ENCODE results near the gene SYNE1.

The SYNE1 gene

DNA sequence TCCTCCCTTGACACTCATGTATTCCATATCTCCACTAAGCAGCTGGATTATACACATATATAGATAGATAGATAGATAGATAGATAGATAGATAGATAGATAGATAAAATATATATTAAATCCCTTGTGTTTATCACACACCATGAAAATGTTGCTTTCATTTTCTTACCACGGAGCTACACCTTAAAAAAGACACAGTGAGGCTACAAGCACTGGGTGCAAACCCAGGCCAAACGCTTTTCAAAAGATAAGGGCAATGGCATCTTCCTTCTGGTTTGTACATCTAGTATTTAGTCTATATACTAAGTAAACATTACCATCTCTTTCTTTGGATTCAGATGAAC is 452.6 kb downstream of the SYNE1 start:
- DNase-seq (ENCODE audit: low spot score) = no peak

DNA sequence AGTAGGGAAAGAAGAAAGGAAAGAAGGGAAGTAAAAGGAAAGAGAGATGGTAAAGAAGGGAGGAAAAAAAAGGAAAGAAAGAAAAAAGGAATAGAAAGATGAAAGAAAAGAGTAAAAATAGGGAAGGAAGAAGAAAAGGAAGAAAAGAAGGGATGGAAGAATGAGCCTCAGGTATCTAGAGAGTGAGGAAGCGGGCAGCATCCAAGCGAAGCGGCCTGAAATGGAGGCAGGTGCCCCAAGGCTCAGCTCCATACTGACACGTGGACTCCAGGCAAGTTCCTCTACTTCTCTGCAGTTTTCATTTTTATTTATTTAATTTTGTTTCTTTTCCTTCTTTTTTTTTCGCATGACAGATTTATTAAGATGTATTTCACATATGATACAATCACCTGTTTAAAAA is 456.6 kb downstream of the SYNE1 start:
- no peak for DNase-seq (ENCODE audit: low spot score)

DNA sequence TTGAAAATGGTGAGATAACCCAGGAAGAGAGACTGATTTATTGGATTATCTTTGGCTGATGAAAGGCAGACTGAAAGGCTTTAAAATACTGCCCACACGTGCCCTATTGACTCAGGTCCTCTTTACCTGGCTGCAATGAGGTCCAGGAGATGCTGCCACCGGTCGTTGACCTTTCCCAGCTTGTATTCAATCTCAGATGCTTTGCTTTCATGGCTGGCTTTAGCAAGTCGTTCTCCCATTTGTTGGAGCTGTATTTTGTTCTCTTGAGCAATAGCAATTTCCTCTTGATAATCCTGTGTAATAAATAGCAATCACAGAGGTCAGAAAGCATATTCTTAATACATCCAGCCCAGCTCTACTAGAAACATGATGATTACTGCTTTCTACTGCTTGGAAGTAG is 460.9 kb downstream of the SYNE1 start:
- DNase-seq (ENCODE audit: low spot score) = no peak

DNA sequence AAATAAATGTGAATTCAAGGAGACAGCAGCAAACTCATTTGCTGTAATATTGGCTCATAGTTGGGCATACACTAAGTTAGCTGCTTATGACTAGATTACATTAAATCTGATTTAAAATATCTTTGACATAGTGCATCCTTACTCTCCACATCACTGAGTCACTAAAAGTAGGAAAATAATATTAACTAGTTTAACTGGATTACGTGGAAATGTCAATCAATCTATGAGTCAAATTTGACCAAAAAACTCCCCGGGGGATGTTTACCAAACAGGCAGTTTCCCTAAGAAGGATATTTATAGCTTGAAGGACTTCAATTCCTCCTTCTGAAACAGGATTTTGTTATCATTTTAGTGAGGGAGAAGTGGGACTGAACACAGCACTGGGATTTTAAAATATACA is 463.2 kb downstream of the SYNE1 start:
- no peak for DNase-seq (ENCODE audit: low spot score)

DNA sequence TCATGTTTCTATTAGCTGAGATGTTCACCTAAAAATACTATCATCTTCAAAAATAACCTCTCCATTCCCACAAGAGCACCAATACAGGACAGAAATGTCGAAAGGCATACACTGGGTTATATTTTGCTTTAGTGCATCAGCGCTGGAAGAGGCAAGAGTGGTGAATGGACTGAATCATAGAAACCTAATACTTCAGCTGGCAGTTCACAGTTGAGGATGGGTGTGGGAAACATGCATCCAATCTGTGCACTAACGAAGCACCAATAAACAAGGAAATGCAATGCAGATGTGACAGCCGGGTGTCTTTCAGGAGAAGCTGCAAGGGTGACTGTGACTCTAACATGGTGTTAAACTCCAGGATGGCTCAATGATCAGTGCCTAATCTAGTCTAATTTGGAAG is 463.8 kb downstream of the SYNE1 start:
- DNase-seq (ENCODE audit: low spot score) = no peak

DNA sequence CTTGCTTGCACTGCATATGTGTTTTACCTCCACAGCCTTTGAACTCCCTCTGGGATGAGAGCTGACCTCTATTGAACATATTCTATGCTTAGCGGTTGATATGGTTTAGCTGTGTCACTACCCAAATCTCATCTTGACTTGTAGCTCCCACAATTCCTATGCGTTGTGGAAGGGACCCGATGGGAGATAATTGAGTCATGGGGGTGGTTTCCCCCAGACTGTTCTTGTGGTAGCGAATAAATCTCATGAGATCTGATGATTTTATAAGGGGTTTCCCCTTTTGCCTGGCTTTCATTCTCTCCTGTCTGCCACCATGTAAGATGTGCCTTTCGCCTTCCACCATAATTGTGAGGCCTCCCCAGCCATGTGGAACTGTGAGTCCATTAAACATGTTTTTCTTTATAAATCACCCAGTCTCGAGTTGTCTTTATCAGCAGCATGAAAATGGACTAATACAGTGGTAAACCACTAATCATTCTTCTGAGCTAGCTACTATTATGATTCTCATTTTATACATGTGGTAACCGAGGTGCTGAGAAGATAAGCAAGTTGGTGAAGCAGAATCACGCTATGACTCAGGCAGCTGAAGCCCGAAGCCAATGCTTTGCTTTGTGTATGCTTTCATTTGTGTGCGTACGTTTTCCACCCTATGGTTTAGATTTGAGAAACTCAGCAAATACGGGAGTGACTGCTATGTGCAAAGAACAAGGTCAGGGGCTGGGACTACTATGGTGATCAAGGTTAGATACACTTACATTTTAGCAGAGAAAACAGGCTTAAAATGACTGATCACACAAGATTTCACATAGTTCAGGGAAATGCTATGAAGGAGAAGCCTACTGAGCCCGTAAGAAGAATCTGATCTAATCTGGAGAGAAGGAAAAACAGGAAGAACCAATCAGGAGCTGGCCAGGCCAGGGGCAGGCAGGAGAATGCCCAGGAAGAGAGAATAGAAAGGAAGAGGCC is 466.2 kb downstream of the SYNE1 start:
- DNase-seq (ENCODE audit: low spot score) = no peak

DNA sequence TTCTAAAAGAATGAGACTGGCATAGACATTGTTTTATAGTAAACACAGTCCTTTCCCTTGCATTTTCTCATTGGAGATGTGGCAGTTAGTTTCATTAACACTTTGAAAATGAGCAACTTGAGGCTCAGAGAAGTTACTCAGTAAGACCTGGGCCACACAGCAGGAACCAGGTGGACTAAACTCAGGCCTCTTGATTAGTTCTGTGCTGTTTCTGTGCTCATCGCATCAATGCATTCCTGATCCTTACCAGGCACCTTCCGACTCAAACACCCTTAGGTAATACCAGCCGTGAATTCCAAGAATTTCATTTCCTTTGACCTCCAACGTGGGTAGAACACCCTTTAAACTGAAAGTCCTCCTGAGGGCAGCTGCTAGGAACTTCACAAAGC is 466.9 kb downstream of the SYNE1 start:
- no peak for DNase-seq (ENCODE audit: low spot score)

DNA sequence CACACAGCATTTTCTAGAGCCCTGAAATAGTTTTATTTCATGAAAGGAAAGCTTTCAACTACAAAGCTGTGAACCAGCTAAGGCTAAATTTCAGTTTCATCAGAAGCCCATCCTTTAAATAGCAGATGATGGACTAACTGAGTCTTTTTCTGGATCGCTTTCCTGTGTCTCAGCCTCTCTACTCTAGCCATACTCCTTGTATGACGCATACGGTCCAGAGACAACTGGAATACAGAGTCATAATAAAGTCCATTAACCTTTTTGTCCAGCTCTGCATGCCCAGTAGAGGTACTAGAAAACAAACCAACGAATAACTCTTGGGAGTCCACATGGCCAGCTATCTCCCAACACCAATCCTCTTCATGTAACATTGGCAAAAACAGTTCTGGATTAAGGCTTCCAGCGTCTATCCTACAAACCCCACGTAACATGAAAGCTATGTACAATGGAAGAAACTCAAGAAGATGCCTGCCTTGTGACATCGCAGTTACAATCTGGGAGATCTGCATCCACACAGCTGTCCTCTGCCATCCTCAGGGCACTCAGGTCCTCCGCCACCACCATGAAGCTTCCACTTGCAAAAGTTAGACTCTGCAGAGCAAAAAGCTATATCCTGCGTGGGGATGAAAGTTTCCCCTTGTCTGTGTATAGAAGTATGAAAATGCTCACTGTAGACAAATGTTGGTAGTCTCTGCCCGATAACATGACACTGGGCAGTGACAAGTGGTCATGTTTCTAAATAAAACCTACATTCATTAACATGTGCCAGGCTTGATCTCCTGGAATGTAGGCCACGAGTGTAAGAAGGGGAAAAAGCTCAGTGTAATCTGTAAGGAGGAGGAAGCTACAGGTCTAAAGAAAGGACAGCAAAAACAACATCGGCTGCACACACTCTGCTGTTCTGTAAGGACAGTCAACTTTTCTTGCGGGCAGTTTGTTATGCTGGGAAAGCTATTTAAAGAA is 469.2 kb downstream of the SYNE1 start:
- no peak for DNase-seq (ENCODE audit: low spot score)

DNA sequence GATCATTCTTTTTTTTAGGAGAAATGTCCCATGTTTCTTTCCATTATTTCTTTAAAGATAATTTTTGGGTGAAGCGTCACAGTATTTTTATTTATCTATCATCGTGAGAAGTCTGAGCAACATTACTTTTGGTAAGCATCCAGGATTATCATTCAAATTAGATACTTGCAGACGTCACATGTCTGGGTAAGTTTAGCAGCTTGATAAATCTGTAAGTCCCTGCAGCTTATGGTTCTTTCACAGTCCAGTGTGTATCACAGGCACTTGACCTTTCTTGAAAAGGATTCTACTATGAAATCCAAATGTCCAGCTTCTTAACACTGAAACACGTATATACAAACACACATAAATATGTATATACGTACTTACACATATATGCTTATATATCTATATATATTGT is 470.3 kb downstream of the SYNE1 start:
- DNase-seq (ENCODE audit: low spot score) = no peak

DNA sequence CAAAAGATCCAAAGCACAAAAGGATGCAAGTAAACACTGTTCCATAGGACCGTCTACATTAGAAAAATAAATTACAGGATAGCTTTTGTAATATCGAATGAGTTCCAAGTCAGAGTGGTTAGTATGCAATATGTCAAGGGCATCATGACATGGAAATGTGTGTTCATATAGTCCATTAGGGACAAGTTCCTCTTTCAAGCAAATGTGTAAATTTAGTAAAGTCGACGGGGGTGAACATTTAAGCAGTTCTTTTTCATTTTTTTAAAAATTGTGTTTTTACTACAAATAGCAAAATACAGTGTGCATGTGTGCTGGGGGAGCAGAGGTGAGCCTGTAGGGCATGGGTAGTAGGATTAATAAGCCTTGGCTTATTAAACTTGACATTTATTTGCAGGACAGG is 470.7 kb downstream of the SYNE1 start:
- no peak for DNase-seq (ENCODE audit: low spot score)

DNA sequence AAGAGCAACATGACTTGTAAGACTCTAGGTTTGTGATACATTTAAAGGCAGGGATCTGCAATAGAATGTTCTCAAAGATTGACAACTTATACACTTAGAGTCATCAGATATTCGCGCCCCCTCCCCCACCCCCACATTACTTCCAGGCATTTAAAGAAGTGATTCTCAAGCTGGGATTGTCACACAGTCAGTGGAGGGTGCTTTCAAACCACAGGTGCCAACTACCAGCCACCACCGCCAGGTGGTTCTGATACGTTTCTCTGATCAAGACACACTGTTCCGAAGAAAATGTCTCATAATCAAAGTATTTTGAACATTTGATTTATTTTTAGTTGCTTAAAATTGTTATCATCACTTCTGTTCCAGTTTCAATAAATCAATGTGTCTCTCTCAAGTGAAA is 472.2 kb downstream of the SYNE1 start:
- no peak for DNase-seq (ENCODE audit: low spot score)

DNA sequence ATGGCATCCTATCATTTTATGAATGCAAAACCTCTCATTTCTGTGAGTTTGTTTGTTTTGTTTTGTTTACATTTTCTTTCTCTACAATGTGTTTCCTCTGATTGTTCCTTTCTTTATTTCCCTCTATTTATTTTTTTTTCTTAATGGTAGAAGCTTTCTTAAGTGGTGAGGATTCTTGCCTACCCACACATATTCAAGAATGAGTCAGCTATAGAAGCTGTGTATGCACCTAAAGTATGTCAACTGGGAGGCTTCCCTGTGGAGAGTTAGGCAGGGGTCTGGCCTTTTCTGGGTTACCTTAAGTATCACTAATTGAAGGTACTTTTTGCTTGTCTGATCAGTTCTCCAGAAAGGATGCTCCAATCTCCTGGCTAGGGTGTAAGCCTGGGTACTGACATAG is 475.7 kb downstream of the SYNE1 start:
- no peak for DNase-seq (ENCODE audit: low spot score)

DNA sequence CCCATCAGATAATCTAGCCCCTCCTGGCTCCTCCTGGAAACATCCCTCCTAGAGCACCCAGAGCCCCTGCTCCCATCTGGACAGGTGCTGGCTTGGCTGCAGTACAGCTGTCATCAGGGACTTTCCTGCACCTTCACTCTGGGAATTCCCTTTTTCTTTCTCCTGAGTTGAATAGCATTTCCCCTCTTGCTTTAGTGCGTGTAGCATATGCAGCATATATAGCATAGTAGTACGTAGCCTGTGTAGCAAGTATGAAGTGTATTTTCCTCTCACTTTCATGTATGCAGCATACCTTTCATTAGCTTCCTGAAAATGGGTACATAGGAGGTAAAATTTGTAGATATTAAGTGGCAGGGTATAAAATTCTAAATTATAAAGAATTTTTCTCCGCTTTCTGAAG is 476.8 kb downstream of the SYNE1 start:
- no peak for DNase-seq (ENCODE audit: low spot score)

DNA sequence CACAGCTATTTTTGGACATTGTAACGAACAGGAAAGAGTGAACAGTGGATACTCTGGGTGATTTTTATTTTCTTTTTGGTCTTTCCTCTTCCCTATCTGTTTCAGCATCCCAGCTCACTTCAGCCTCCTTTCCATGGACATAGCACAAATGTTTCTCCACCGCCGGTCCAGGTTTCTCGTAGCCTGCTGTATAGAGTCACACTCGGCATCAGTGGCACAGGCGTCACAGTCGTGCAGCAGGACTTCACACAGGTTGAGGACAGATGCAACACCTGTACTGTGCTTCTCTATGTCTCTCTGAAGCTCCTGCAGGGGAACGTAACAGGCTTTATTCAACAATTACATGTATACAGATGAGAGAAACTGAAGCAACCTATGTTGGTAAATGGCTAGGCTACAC is 481.4 kb downstream of the SYNE1 start:
- no peak for DNase-seq (ENCODE audit: low spot score)

DNA sequence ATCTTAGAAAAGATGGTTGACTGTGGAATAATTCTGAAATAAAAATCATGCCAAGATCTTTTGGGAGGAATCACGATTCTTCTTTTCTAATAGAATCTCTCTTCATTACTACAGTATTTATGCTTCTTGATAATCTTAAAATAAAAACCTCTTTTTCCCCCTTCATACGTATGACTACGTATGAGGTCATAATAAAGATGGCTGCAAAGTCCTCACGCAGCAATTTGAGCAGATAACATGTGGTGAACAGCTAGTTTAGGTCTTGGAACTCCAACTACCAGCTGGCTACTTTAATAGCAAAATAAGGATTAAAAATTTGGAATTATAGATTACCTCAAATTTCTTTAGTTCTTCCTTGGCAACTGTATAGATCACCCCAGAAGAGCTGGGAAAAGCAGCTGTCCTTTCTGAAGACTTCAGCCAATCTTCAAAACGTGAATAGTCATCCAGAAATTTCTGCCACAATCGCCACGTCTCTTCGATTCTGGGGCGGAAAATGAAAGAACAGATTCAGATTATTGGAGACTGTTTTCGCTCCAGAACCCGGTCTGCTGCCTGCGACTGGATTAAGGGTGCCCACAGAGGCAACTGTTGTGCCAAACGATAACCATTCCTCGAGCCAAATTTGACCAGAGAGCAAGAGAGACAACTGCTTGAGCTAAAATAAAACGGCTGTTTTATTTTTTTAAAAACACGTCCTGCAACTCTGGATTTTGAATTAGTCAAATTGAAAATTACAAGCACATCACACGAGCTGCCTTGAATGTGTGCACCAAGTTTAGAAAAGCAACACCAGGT is 482.4 kb downstream of the SYNE1 start:
- DNase-seq (ENCODE audit: low spot score) = no peak

DNA sequence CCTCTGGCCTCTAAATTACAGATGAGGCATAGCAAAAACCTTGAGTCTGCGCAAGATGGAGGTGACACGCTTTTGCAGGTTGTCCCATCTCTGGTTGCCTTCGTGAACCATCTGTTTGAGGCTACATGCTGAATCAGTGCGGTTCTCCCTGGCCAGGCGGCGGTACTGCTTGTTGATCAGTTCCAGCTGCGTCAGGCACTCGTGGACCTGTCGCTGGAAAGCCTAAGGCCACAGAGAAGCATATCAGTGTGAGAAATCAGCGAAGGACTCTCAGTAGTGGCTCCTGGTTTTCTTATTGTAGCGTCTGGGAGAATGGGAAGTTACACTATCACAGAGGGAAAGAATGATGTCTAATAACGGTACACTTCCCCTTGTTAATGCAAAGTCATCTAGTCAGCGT is 485.2 kb downstream of the SYNE1 start:
- no peak for DNase-seq (ENCODE audit: low spot score)

DNA sequence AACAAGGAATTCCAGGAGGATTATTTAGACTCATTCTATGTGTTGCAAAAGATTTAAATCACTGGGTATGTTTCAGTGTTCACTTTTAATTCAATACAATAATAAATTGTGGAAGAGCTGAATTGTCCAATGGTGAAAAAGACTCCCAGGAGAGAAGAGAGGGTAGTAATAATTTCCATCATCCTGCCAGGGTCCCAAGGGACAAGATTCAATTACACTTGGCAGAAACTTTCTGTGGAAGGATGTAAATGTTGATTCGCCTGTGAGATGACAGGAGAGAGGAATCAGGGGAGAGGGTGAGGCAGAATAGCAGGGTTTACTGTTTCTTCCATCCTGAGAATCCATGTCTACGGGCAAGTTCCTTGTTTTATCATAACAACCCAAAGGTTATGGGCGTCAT is 487.0 kb downstream of the SYNE1 start:
- no peak for DNase-seq (ENCODE audit: low spot score)

DNA sequence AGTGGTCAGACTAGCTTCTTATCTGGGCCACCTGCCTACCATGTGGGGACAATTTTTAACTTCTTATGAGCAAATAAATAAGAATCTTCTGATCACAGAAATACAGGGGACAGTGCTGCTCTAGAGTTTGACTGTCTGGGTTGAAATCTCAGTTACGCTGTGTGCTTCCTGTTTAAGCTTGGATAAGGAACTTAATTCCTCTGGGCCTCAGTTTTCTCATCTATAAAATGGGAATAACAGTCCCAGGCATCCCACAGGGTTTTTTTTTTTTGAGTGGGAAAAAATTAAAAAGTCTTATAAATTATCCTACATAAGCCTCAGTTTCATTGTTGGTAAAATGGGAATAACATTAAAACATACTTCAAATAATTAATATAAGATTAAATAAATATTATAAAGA is 488.8 kb downstream of the SYNE1 start:
- DNase-seq (ENCODE audit: low spot score) = no peak

DNA sequence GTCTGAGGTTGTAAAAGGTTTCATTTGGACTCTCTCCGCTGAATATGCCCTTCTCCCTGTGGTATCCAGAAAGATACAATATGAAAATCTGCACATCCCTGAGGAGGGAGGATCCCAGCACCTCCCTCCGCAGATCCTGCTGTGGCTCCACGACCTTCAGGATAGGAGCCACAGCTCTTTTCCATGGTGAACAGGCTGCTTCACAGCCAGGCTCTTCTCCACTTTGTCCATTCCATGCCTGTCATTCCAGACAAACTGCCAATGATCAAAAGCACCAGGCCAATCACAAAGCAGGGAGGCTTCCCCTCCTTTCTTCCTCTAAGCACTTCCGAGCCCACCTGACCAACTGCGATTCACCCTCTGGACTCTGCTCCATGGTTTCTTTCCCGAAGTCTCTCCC is 489.9 kb downstream of the SYNE1 start:
- DNase-seq (ENCODE audit: low spot score) = no peak

DNA sequence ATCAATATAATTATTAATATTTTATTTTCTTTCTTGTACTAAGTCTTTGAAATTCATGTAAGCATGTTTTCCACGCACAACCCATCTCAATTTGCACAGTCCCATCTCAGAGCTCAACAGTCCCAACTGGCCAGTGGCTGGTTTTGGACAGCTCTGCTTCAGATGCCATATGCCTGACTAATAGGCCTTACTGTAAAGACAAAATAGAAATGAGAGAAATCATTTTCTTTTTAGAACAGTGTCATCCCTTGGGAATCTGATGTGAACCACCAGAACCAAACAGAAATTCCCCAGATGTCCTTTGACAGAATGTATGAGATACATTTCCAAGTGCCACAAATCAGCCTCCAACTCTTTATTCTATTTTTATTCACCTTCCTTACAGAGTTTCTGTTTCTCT is 490.8 kb downstream of the SYNE1 start:
- no peak for DNase-seq (ENCODE audit: low spot score)

DNA sequence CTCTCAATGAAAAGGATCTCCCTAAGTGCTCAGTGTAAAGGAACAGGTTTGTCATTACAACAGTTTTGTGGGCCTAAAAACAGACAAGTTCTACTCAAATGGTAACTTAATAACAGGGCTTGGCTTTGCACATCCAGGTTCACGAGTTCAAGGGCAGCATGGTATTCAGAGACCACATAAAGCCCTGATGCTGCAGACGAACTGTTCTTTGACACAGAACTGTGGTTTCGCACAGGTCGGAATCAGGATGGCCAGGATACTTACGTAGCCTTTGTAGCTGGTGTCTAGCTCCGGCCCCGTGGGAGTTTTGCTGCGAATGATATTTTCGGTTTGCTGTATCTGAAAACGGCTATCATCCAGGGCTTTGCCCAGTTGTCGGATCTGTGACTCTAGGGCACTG is 493.8 kb downstream of the SYNE1 start:
- DNase-seq (ENCODE audit: low spot score) = no peak

DNA sequence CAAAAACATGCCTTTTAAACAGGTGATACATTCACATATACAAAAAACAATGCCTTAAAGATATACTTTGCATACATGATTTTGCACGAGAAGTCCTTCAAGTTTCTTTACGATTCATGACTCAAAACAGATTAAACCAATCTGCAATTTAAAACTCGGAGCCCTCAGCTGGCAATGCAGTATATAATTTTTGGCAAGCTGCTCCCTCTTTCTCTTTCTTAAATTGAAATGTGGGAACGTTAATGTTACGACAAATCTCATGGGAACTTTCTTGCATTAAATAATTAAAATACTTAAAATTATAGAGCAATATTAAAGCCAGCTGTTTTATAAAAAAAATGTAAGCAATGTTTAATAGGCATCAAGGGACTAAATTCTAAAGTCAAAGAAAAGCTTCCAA is 495.1 kb downstream of the SYNE1 start:
- DNase-seq (ENCODE audit: low spot score) = no peak
